Measurements from ENCODE around the gene NOL12.
"Not testable (repeated sequence)": the region's sequence is repeated elsewhere in the genome, so short reads cannot be mapped to it uniquely, and the experiment has no call there.

DNA sequence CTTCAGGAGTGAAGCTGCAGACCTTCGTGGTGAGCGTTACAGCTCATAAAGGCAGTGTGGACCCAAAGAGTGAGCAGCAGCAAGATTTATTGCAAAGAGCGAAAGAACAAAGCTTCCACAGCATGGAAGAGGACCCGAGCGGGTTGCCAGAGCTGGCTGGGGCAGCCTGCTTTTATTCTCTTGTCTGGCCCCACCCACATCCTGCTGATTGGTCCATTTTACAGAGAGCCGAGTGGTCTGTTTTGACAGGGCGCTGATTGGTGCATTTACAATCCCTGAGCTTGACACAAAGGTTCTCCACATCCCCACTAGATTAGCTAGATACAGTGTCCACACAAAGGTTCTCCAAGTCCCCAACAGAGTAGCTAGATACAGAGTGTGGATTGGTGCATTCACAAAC, 31.1 kb downstream of the NOL12 start:
- TF ChIP-seq, protein P1, sequence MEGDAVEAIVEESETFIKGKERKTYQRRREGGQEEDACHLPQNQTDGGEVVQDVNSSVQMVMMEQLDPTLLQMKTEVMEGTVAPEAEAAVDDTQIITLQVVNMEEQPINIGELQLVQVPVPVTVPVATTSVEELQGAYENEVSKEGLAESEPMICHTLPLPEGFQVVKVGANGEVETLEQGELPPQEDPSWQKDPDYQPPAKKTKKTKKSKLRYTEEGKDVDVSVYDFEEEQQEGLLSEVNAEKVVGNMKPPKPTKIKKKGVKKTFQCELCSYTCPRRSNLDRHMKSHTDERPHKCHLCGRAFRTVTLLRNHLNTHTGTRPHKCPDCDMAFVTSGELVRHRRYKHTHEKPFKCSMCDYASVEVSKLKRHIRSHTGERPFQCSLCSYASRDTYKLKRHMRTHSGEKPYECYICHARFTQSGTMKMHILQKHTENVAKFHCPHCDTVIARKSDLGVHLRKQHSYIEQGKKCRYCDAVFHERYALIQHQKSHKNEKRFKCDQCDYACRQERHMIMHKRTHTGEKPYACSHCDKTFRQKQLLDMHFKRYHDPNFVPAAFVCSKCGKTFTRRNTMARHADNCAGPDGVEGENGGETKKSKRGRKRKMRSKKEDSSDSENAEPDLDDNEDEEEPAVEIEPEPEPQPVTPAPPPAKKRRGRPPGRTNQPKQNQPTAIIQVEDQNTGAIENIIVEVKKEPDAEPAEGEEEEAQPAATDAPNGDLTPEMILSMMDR (conservative IDR thresholded peaks at IDR 0.05): not testable (repeated sequence)
- TF ChIP-seq EZH2 (IDR thresholded peaks at IDR 0.05; ENCODE audit: low read depth): not testable (repeated sequence)
